Stimulated activated CD8-positive, alpha-beta memory T cell treated with anti-CD3 and anti-CD28 coated beads, Interleukin-12 subunit alpha, Interleukin-12 subunit beta, amount 100 ng/mL, for 4 hours (primary cell): ENCODE results near the gene CDKN3.

Experiments
- DNase-seq: peaks from one replicate; pipeline ENCODE4 v3.0.0-alpha.2; 2020; ENCODE audit warnings: low read depth

The CDKN3 gene

GRCh38 chr14:54396493-54397335, at the start of gene CDKN3:
CDKN3 (plus strand) TSS chr14:54397007; CDS start chr14:54397069, 62 bp downstream.
- DNase-seq: peak; percentile 94

DNA sequence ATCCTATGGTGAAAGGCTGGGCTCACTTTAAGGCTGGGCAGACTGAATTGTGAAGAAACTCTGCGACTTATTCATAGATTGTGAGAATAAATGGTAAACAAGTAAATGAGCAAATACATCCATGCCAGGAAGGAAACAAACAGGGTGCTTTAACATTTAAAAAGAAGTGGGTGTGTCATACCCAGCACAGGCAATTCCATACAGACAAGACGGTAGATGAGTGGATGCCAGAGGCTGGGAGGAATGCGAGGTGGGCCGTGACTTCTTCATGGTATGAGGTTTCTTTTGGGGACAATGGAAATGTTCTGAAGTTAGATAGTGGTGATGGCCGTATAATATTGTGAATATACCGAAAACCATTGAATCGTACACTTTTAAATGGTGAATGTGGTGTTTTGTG, 49.8 kb upstream of the CDKN3 start:
- no peak for DNase-seq

GRCh38 chr14:54348001-54348611, 48.7 kb upstream of the CDKN3 start:
- no peak for DNase-seq

- DNase-seq: no peak
Measured at GRCh38 chr14:54348923-54349620, 47.7 kb upstream of the CDKN3 start.

GRCh38 chr14:54349713-54350112, 47.1 kb upstream of the CDKN3 start:
- no peak for DNase-seq

DNA sequence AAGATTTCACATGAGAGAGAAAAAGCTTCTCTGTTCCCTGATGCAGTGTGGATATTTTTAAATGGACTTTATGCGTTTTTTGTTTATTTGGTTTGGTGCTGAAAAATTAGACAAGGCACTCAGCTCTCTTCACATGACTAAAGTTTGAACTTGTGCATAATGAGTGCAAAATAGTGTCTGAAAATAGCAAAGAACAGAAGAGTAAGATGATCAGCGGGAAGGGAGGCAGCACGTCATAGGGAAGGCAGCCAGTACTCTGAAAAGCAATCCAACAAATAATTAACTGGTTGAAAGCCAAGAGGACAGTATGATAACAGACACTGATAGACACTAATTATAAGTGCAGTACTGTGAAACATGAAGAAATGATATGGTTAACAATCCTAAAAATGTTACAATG, 46.6 kb upstream of the CDKN3 start:
- no peak for DNase-seq

DNA sequence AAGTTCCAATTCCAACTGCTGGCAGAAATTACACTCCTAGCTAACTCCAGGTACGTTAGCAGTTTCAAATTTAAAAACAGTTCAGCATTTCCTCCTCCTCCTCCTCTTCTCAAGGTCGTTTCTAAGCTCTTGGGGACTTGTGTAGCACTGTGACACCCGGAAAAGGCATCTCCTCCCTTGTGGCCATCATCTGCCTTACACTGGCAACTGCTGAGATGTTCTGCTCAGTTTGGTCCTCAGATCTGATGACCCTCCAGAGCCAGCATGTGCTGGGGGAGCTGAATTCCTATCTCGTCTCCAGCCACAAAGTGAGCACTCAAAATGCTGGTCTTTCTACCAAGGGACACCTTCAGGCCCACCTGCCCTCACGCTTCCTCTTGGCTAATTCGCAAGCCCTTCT, 43.5 kb upstream of the CDKN3 start:
- DNase-seq: no peak

DNA sequence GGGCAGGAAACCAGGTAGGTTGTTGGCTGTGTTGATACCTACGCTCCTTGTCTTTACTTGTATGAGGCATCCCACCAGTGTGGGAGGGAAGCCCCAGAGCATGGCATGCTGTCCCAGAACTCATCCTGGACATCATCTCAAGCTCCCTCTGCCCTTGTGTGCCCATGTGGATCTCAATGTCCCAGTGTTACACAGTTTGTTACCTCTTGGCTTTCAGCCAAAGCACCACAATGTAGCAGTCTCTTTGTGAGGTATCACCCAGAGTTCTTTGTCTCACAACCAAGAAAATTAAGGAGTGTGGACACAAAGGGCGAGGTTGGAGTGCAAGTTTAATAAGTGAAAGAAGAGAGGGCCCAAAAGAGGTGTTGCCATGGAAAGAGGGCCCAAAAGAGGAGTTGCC, 43.1 kb upstream of the CDKN3 start:
- no peak for DNase-seq

- DNase-seq: no peak
Measured at GRCh38 chr14:54354096-54354495, 42.7 kb upstream of the CDKN3 start.

DNA sequence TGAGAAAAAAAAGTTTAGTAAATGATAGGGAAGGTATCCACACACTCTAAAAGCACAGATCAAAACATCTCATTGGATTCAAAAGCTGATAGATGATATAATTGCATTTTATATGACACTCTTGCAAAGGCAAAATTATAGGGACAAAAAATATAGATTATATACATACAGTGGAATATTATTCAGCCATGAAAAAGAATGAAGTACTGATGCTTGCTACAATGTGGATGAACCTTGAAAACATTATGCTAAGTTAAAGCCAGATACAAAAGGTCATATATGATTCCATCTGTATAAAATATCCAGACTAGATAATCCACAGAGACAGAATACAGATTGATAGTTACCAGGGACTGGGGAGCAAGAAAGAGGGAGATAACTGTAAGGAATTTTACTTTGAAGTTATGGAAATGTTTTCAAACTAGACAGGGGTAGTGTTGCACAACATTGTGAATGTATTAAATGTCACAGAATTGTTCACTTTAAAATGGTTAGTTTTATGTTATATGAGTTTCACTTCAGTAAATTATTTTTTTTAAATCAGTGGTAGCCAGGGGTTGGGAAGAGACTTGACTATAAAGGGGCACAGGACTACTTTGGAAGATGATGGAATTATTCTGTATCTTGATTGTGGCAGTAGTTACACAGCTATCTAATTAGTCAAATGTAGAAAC, 41.7 kb upstream of the CDKN3 start:
- no peak for DNase-seq

- DNase-seq: no peak
Measured at GRCh38 chr14:54355698-54356097, 41.1 kb upstream of the CDKN3 start.

DNA sequence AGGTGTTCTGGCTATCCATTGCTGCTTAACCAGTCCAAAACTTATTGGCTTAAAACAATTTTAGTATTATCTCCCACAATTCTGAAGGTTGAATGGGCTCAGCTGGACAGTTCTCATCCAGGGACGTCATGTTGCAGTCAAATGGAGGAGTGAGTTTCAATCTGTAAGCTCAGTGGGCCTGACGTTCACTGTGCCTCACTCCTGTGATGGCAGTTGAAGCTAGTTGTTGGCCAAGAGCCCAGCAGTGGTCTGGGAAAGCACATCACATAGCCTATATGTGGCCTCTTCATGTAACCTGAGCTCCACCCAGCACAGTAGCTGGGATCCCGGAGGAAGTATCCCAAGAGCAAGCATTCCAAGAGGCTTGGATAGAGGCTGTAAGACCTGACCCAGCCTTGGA, 40.6 kb upstream of the CDKN3 start:
- no peak for DNase-seq

- DNase-seq: no peak
Measured at GRCh38 chr14:54360667-54361066, 36.1 kb upstream of the CDKN3 start.

DNA sequence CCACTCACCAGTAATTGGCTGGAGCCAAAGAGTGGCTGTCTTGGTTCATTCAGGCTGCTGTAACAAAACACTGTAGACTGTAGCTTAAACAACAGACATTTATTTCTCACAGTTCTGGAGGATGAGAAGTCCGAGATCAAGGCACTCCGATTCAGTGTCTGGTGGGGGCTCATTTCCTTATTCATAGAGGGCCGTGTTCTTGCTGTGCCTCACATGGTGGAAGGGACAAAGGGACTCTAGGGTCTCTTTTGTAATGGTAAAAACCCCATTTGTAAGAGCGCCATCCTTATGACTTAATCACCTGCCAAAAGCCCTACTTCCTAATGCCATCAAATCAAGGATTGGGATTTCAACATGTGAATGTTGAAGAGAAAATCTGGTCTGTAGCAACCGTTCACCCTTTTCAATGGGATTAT, 34.7 kb upstream of the CDKN3 start:
- DNase-seq: no peak

GRCh38 chr14:54362759-54363437, 33.9 kb upstream of the CDKN3 start:
- no peak for DNase-seq

DNA sequence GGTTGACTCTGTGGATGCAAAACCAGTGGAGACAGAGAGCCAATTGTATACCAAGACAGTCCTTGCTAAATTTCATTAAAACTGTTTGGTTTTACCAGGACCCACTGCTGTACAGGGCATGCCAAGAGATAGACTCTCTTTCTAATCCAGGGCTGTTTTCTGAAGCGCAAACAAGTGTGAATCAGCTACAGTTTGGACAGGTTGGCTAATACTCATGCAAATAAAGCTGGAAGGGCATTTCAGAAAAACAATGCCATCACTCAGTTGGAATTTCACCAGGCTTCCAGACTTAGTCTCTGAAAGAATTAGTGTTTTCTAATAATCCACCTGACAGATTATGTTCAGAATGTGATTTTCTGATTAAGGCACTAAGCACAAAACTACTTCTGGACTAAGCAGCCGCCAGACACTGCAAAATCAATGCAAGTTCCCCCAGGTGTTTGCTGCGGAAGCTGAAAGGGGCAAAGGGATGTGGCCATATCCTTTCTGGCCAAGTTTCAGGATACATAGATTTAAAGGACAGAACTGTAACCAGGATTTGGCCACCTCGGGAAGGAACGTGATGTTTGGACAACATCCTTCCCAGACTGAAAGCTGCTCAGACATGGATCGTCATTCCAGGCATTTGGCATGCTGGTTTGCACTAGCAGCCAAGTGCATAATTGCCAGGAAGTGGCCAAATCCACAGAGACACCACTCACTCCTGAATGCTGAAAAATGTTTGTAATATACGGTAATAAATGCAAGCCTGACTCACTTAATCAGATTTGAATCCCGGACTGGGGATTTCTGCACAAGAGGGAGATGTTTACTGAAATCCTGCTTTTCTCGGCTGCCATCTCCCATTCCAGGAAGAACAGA, 32.0 kb upstream of the CDKN3 start:
- no peak for DNase-seq

DNA sequence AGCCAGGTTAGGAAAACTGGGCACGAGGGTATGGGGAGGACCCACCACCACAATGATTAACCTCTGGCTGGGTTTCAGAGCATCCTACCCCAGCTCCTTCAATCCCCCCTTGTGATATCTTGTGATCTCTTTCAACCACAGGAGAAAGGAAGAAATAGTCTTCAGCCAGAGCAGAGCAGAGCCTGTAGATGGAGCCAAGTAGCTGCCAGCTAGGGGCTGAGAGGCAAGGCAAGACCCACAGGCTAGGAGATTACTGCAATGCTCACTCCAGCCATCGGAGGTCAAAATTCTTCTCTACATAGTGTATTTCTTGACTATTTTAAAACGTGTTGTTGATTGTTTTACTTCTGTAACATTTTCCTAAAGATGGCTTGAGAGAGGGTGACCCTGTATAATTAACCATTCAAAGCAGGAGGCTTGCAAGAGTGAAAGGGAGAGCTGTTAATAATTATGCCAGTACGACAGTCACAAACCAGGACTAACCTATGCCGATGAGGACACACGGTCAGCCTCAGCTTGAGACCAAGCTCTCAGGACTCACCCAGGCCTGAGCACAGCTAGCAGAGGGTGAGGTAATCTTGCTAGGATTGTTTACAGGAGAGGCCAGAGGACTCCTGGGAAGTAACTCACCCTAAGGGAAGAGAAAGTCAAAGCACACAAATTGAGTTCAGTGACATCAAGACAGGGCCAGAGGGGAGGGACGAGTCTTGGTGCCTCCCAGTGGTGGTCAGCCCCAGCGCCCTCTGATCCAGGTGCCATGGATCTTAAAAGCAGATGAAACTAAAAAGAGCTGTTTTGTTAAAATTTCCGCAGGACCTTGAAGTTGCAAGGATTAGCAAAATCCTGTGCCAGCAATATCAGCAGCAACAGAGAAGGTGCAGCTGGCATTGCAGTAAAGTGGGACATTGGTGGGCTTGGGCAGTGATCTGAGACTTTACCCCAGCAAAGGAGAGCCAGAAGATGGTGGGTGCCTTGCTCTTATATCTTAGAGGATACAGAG, 29.8 kb upstream of the CDKN3 start:
- no peak for DNase-seq

DNA sequence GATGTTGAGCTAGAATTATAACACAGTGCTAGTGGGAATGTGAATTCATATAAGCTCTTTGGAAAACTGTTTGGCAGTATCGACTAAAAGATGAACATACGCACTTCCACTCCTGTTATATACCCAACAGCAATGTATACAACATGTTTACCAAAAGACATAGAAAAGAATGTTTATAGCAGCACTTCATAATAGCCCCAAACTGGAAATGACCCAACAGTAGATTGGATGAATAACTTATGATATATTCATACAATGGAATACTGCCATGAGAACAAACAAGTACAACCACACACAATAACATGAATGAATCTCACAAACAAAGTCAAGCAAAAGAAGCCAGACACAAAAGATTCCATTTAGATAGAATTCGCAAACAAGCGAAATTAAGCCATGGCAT, 28.5 kb upstream of the CDKN3 start:
- no peak for DNase-seq

- DNase-seq: no peak
Measured at GRCh38 chr14:54369343-54369742, 27.5 kb upstream of the CDKN3 start.
